ENCODE measurements around the gene GDF7.

GDF7 gene

DNA sequence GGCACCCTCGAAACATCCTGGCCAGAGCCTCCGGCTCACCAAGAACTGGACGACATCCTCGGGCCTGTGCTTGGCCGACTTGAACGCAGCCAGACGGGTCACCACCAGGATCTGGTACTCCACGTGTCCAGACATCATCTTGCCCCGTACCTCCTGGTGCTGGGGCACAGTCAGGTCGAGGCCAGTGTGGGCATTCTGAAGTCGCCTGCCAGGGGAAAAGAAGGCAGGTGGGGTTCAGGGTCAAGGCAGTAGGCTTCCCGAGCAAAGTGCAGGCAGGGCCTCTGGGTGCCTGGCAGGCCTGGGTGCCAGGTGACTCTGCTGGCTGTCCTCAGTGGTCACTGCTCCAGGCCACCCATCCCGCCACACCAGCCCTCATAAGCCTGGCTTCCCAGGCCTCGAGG, 21.6 kb upstream of the GDF7 start:
- no peak for DNase-seq (ENCODE audit: low read depth in 2 of 2)

DNA sequence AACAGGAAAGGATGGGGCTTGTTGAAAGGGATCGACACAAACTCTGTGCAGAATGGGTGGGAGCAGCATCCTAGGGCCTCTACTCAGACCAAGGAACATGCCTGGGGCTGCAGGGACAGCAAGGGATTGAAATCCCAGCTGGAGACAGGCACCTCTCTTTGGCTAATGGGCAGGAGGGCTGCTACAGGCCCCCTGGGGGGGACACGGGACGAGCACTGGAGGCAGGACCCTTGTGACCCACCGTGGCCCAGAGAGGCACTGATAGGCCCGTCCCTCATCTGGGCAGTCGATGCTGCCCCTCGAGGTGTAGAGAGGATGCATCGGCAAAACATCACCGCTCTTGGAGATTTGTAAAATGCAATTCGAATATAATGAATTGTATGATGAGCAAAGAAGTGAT, 21.2 kb upstream of the GDF7 start:
- DNase-seq (ENCODE audit: low read depth in 2 of 2), result no peak

DNA sequence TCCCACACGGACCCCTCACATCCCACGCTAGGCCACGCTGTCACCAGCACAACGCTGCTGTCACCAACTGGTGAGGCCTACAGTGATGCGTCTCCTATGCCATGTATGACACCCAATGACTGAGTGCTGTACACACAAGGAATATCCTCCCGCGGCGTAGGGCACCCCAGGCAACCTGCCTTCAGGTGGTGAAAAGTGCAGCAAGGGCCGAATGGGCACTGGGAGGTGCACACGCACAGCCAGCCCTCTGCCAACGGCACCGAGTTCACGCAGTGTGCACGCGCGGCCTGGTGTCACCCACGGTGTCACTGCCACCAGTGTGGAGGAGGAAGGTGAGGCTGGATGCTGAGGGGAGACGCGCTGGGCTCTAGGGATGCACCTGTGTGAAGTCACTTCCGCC, 20.5 kb upstream of the GDF7 start:
- no peak for DNase-seq (ENCODE audit: low read depth in 2 of 2)

DNA sequence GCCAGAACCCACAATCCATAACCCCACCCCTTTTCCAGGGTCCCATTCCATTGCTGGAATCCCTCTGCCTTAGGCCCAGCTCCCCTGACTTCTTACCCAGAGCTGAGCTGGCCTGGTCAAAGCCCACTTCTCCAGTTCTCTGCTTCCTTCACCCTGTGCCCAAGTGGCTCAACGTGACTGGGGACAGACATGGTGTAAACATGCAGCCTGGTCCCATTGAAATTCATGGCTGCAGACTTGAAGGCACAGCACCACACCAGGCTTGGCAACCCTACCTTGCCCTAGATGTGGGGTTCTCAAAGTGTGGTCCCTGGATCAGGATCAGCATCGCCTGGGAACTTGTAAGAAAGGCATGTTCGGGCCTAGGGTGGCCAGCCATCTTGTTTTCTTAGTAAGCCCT, 19.7 kb upstream of the GDF7 start:
- DNase-seq (ENCODE audit: low read depth in 2 of 2), result no peak

DNA sequence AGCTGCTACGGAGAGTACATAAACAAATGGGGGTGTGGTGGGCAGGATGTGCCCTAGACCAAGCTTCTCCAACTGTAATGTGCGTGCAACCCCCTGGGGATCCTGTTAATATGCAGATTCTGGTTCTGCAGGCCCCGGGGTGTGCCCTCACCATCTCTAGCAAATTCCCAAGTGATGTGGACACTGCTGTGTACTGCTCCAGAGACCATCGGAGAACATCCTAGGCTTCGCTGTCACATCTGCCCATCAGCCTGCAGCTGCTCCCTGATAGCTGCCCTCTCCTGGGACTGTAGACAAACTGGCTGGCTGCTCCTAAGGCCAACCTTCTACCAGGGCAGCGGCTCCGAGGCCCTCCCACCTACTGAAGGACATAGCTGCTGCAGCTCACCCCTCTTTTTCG, 19.2 kb upstream of the GDF7 start:
- no peak for DNase-seq (ENCODE audit: low read depth in 2 of 2)

DNA sequence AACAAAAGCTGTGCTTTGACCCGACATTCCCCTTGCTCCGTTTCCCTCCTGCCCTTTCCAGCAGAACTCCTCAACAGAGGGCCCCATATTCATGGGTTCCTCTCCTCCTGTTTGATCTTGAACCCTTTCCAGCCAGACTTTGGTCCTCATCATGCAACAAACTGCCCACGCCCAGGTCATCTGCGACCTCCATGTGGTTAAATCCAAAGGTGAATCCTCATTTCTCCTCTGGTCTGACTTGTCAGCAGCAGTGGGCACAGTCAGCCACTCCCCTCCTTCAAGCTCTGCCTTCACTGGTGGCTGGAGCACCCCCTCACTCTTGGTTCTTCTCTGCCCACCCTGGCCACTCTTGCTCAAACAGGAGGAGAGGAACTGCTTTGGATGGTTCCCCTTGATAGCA, 18.7 kb upstream of the GDF7 start:
- DNase-seq (ENCODE audit: low read depth in 2 of 2), result no peak

DNA sequence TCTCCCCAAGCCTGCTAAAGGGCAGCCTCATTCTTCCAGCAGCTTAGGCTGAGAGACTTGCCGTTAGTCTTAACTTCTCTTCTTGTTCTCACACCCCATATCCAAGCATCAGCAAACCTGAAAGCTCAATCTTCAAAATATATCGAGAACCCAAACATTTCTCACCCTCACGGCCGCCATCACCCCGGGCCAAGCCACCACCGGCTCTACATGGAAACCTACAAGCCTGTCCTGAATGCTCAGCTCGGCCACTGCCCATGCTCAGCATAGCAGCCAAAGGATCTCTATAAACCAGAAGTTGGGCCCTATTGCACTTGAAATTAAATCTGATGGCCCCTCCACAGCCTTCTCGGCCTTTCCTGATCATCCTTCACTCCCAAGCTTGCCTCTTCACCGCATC, 18.1 kb upstream of the GDF7 start:
- DNase-seq (ENCODE audit: low read depth in 2 of 2), result no peak

DNA sequence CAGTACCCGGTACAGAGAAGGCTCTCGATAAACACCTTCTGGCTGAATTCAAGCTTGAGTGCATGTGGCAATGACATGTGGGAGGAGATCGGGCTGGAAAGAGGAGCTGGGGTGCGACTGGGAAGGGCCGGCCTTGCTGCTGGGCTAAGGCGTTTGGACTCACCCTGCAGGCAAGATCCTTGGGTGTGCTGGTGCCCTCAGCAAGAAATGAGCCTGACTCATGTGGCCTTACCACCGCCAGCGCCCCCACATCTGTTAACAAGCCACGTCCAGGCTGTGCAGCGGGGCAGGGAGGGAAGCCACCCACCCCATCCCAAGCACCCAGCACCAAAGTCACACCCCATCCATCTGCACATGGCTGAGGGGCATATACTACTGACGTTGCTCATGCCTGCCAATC, 17.4 kb upstream of the GDF7 start:
- no peak for DNase-seq (ENCODE audit: low read depth in 2 of 2)

DNA sequence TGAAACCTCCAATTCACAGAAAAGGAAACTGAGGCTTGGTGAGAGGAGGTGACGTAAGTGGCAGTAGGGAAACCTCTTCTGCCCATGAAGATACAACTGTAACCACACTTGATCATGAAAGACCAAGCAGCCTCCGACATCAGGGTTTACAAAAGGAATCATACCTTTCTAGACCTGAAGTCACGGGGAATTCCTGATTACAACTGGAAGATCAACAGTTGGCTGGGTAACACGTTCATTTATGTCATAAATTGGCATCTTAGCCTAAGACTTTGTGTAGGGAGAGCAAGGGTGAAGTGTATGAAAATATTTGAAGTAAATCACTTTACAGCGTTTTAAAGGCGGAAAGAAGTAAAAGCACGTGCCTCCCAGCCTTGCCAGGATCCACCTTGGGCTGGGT, 17.0 kb upstream of the GDF7 start:
- DNase-seq (ENCODE audit: low read depth in 2 of 2), result no peak

DNA sequence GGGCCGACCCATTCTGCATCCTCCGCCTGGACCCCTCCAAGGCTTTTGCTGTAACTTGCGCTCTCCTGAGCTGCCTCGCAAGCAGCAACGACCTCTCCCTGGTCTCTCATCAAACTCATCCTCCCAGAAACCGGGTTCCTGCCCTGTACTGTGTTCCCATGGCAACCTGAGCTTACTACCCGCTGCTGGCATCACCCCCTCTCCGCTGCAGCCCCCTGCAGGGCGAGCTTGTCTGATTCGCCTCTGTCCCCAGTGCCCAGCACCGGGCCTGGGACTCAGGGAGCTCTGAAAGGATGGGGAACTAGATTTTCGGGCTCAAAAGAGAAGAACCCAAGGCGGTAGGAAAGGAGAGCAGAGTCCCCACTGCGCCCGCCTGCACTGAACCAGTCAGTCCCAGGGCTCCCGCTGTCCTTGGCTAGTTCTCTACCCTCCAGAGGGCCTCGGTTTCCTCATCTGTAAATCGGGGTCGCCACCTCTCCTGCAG, 16.5 kb upstream of the GDF7 start:
- DNase-seq (ENCODE audit: low read depth in 2 of 2), result no peak

DNA sequence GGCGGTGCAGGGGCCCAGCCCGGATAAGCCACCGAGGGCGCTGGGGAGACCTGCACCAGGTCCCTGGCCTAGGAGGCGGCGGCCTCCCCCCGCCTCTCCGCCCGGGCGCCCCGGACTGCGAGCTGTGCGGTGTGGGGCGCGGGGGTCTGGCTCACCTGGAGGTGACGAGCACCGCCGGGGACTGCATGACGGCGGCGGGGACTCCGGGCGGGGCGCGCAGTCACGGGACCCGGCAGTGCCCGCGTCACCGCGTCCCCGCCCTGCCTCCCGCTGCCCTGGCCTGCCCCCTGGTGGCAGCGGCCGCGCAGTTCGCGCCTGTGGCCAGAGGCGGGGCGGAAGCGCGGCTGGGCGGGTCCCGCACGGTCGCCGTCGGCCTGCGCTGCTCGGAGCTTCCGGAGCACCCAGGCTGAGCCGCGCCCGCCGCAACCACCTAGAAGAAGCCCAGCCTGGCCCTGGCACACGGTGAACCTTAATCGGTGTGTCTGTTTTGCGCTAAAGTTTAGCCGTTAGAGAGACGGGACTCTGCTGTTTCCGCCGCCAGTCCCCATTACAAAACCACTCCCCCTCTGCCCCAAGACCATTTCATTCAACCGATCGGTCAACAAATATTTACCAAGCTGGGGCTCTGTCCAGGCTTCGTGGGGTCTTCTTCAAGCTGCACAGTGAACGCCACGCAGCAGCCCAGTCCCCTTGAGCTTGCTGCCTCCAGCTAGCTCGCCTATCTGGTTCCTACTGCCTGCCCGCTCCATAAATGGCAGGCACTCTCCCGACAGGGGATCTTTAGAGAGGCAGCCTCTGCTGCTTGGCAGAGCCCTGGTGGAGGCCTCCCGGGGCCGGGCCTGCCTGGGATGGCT, 15.8 kb upstream of the GDF7 start, which contains the start of gene HS1BP3:
TSS of gene HS1BP3 (minus strand) at position 222 of the 854 bp plus-strand sequence. CDS start at position 187, 35 bp downstream.
- peak; percentile 74 to 76 for DNase-seq (ENCODE audit: low read depth in 2 of 2)

DNA sequence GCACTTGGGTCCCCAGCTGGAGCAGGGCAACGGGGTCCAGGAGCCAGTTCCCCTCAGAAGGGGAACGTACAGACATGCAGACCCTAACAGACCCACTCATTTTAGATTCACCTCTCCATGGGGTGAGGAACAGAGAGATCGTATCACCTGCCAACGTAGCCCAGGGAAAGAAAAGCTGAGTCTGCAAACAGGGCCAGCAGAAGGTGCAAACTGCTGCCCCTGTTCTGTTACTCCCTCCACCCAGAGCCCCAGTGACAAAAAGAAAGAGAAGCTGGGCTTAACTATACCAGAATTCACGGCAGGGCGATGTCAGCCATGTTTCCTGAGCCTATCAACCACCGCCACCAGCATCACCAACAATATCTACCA, 15.2 kb upstream of the GDF7 start:
- DNase-seq (ENCODE audit: low read depth in 2 of 2), result no peak

DNA sequence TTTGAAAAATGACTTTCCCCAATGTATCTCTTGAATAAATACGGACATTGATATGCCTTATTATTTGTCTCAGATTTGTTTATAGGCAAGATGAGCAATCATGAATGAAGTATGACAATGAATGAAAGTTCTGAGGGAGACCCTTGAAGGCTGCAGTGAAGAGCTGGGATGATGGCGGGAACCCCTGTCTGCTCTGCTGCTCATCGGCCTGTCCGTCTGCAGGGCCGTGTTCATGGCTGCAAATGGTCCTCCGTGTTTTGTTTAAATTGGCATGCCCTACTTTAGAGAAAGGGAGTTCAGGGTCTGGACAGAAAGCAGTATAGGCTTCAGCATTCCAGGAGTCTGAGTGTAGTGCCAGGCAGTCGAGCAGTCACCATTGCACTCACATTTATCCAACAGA, 14.8 kb upstream of the GDF7 start:
- no peak for DNase-seq (ENCODE audit: low read depth in 2 of 2)

DNA sequence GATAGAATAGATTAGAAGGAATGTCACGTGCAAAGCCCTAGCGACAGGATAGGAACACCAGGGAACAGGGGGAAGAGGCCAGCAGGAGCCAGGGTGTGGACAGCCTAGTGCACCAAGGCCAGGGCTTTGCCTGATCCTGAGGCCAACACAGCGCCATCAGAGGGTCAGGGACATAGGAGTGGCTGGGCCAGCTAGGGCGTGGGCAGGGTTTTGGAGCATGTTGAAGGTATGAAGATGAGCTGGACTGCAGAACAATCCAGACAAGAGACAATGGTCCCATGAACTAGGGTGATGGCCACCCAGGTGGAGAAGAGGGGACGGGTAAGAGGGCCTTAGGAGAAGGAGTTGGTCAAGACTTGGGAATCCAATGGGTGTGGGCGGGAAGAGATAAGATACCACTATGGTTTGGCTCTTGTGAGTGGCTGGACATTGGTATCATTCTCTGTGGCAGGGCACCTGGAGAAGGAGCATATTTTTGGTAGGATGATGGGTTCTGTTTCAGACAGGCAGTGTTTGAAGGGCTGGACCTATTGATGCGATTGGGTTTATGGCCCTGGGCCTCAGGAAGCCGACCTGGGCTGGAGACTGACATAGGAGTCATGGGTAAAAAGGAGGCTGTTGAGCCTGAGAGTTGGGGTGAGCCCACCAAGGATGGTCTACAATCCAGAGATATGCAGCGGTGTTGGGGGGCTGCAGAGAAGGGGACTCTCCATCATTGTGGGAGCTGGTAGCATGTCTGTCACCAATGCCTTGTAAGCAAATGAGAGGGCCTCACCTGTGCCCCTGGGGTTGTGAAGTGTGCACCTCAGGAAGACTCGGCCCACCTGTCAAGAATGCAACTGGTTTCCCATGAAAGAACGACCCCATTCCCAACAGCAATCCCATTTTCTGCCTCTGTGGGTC, 14.0 kb upstream of the GDF7 start:
- DNase-seq (ENCODE audit: low read depth in 2 of 2), result no peak

DNA sequence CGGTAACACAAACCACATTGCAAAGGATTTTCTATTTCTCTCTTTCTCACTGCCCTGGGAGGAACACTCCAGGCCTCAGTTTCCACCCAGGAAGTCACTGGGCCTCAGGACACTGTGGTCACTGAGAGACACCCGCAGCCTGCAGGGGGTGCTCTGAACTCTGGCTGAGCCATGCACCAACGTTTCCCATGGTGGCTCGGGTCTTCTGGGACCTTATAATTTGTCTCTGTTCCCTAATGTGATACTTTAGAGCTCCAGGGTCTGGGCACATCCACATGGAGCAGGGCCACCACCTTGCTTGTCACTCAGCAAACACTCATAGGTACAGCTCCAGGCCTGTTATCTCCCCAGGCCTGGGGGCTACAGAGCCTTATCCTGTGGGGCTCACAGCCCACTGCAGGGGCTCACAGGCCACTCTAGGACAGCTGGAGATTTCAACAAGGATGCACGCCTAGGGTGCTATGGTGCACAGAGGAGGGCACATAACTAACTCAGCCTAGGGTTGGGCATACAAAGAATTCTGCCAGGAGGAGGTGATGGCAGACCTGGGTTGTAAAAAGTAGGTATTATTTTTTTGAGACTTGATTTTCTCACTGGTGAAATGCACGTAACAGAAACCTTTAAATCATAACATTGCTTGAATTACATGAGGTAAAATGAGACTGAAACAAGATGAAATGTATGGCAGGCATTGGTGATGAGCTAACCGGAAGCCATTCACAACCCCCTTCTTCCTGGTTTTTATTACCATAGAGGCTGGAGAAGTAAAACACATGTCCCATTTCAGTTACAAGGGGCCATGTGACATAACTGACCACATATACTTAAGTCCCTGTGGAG, 13.0 kb upstream of the GDF7 start:
- DNase-seq (ENCODE audit: low read depth in 2 of 2), result no peak

DNA sequence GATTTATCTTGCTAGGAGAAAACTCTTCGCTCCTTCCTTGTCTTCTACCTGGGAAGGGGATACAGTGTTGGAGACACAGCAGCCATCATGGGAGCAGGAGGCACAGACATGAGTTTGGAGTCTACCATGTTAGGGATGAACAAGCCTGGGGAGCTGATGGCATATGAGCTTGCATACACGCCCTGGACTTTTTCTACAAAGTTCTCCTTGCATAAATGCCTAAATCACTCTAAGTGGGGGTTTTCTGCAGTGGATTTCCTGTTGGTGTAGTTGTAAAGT, 12.5 kb upstream of the GDF7 start:
- DNase-seq (ENCODE audit: low read depth in 2 of 2), result no peak

DNA sequence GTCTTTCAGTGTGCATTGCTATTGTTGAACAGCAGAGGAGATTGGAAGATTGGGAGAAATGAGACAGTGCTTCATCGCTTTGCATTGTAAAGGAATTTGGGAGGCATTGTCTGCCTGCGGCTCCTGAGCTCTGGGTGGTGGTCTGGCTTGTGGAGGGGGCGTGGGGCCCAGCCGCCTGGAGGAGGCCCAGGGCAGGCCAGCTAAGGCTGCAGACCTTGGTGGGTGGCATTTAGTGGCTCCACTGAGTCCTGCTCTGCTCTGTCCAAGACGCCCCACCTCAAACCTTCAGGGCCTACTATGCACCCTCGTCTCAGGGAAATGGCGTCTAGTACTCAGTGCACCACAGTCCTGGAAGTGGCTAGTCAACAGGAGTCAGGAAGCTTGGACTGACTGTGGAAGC, 10.4 kb upstream of the GDF7 start:
- no peak for DNase-seq (ENCODE audit: low read depth in 2 of 2)

DNA sequence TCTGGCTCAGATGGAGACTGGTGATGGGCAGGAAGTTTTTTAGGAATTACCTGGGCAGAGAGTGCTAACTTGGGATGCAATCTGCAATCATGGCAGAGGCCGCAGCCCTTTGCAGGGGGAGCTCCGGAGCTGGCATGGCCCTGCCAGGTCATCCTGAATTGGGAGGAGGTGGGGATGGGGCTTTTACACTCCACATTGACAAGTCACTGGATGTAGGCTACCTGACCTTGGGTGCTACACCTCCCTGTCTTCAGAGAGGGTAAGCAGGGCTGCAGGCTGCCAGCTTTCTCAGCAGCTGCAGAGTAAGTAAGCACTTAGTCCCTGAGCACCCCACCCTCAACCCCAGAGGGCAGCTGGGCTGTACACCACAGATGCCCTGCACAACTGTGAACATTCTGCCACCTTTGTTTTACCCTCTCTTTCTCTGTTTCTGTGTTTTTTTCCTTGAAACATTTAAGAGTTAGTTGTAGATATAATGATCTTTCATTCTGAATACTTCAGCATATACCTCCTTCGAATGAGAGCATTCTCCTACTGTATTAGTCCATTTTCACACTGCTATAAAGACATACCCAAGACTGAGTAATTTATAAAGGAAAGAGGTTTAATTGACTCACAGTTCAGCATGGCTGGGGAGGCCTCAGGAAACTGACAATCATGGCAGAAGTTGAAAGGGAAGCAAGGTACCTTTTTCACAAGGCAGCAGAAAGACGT, 9.3 kb upstream of the GDF7 start:
- DNase-seq (ENCODE audit: low read depth in 2 of 2), result no peak

DNA sequence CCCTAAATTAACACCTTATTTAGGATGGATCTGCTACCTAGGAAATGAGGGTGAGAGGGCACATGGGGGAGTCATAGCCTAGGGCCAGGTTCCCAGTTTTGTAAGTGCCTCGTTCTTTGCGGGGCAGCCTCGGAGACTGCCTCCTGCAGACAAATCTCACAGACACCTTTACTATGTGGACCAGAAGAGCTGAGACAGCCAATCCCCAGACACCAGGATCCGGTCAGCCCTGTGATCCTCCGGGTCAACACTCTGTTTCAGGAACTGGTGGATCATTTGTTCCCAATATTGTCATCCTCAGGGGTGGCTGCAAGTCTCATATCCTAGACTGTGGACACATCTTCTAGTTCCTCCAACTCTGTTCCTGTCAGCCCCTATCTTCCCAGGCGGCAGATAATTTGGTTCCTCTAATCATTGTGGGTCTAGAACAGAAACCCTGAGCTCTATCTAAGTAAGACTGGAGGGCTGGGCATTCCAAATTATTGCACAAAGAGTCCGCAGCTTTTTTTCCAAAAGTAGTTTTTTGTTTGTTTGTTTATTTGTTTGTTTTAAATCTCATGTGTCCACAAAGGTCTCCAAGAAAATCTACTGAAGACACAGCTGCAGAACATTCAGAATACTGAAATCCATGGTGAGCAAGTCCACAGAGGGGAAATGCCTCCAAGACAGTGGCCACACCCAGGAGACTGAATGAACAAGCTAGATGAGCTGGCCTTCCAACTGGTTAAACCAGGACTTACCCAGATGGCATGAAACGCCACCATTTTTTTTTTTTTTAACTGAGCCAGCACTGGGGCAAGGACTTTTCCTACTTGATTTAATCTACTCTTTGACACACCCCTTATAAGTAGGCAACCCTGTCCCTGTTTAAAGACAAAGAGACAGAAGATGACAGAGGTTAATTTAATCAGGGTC, 6.2 kb upstream of the GDF7 start:
- no peak for DNase-seq (ENCODE audit: low read depth in 2 of 2)
